Measurements from ENCODE around the gene ETV7. TPM values are rescaled to one million over a fixed set of nuclear protein-coding genes. Genes with fewer than 3 reads are reported as not detected.

The ETV7 gene
- total and polyA plus RNA-seq, 2 of the 13 experiments (the other 11 are each of a cell fraction or from before 2014, with no cell fraction given): not detected

DNA sequence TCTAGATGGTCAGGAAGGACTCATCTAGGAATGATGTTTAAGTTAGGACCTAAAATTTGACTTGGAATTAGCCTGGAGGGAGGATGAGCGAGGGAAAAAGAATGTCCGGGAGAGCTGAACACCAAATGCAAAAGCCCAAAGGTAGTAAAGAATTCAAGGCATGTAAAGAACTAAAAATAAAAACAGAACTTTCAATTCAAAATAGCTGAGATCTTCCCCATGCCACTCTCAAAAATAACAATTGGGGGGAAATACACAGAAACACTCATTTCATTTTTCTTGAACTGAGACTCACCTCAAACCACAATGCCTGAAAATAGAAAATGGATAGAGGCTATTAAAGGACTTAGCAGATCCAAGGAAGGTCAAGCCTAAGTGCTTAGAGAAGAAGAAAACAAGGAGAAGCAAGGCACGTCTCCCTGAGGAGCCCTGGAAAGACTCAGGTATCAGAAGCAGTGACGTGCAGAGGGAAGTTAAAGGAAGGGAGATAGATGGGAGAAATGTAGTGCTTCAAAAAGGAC lies 44.7 kb upstream of the ETV7 start:
- no peak overlapping the region for H2AFZ ChIP-seq (ENCODE audit: low read length)
- H3K4me2 ChIP-seq (ENCODE audit: low read depth, low read length): no peak overlapping the region

More for the DNA sequence above, 44.7 kb upstream of the ETV7 start:
- no peaks in the 10 kb centered on the region for H3K36me3 ChIP-seq (replicated peaks in 1 of 2; ENCODE audit: control insufficient read depth in 1 of 2, insufficient read depth in 2 of 2, low read length in 2 of 2)
- peaks cover 24% of the 10 kb centered on the region for H3K4me1 ChIP-seq (ENCODE audit: insufficient read depth, low read length)
- ATAC-seq: no peak
- DNase-seq (ENCODE audit: low spot score): no peak
- H3K4me3 ChIP-seq (replicated peaks in 1 of 3; ENCODE audit: insufficient read depth in 1 of 3, low read depth in 2 of 3, low read length in 3 of 3): no peak overlapping the region
- no TSS peak for BruUV-seq (replicated peaks)
- WGBS (ENCODE audit: low lambda C conversion rate): 55% methylated on average over 4 of the region's 4 CpGs
- ChIA-PET POLR2A (interaction anchor here (1.3 kb wide), 1 partner anchor 9 kb away, joined by 4 read pairs; no protein-coding TSS in a partner anchor), CTCF (ENCODE audit: low intra/inter-chr PET ratio, low total read pairs) (no interaction called here)
- in situ Hi-C loops (cut with HindIII; ENCODE audit: extremely low pct_ligation_motif_present, low pct_unique_long_range_greater_than_20kb) (no loop called here), intact Hi-C loops (cut with micrococcal nuclease; ENCODE audit: unreplicated experiment) (no loop called here)
- H4K20me1 ChIP-seq (ENCODE audit: insufficient read depth, low read length): no peaks in the 10 kb centered on the region
- no peak for TF ChIP-seq SALL1 (CRISPR knock-in tag; IDR thresholded peaks at IDR 0.05)
- no peak for TF ChIP-seq ZNF792 (CRISPR knock-in tag; IDR thresholded peaks at IDR 0.05)
- no peak for TF ChIP-seq RBAK (CRISPR knock-in tag; IDR thresholded peaks at IDR 0.05)
- no peak for TF ChIP-seq HDAC2 (CRISPR knock-in tag; IDR thresholded peaks at IDR 0.05)
- TF ChIP-seq, protein P1, sequence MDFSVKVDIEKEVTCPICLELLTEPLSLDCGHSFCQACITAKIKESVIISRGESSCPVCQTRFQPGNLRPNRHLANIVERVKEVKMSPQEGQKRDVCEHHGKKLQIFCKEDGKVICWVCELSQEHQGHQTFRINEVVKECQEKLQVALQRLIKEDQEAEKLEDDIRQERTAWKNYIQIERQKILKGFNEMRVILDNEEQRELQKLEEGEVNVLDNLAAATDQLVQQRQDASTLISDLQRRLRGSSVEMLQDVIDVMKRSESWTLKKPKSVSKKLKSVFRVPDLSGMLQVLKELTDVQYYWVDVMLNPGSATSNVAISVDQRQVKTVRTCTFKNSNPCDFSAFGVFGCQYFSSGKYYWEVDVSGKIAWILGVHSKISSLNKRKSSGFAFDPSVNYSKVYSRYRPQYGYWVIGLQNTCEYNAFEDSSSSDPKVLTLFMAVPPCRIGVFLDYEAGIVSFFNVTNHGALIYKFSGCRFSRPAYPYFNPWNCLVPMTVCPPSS (IDR thresholded peaks at IDR 0.05): no peak
- TF ChIP-seq SP1 (IDR thresholded peaks at IDR 0.05): no peak
- TF ChIP-seq SP1 (CRISPR knock-in tag; IDR thresholded peaks at IDR 0.05): no peak
- TF ChIP-seq, protein P2, sequence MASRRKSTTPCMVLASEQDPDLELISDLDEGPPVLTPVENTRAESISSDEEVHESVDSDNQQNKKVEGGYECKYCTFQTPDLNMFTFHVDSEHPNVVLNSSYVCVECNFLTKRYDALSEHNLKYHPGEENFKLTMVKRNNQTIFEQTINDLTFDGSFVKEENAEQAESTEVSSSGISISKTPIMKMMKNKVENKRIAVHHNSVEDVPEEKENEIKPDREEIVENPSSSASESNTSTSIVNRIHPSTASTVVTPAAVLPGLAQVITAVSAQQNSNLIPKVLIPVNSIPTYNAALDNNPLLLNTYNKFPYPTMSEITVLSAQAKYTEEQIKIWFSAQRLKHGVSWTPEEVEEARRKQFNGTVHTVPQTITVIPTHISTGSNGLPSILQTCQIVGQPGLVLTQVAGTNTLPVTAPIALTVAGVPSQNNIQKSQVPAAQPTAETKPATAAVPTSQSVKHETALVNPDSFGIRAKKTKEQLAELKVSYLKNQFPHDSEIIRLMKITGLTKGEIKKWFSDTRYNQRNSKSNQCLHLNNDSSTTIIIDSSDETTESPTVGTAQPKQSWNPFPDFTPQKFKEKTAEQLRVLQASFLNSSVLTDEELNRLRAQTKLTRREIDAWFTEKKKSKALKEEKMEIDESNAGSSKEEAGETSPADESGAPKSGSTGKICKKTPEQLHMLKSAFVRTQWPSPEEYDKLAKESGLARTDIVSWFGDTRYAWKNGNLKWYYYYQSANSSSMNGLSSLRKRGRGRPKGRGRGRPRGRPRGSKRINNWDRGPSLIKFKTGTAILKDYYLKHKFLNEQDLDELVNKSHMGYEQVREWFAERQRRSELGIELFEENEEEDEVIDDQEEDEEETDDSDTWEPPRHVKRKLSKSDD (CRISPR knock-in tag; IDR thresholded peaks at IDR 0.05; ENCODE audit: low read depth): no peak
- TF ChIP-seq ARNT (IDR thresholded peaks at IDR 0.05): no peak
- TF ChIP-seq, protein P3, sequence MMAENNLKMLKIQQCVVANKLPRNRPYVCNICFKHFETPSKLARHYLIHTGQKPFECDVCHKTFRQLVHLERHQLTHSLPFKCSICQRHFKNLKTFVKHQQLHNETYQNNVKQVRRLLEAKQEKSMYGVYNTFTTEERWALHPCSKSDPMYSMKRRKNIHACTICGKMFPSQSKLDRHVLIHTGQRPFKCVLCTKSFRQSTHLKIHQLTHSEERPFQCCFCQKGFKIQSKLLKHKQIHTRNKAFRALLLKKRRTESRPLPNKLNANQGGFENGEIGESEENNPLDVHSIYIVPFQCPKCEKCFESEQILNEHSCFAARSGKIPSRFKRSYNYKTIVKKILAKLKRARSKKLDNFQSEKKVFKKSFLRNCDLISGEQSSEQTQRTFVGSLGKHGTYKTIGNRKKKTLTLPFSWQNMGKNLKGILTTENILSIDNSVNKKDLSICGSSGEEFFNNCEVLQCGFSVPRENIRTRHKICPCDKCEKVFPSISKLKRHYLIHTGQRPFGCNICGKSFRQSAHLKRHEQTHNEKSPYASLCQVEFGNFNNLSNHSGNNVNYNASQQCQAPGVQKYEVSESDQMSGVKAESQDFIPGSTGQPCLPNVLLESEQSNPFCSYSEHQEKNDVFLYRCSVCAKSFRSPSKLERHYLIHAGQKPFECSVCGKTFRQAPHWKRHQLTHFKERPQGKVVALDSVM (CRISPR knock-in tag; IDR thresholded peaks at IDR 0.05): no peak
- TF ChIP-seq ZNF629 (CRISPR knock-in tag; conservative IDR thresholded peaks at IDR 0.05): no peak
- TF ChIP-seq, protein P4, sequence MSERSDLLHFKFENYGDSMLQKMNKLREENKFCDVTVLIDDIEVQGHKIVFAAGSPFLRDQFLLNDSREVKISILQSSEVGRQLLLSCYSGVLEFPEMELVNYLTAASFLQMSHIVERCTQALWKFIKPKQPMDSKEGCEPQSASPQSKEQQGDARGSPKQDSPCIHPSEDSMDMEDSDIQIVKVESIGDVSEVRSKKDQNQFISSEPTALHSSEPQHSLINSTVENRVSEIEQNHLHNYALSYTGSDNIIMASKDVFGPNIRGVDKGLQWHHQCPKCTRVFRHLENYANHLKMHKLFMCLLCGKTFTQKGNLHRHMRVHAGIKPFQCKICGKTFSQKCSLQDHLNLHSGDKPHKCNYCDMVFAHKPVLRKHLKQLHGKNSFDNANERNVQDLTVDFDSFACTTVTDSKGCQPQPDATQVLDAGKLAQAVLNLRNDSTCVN (CRISPR knock-in tag; IDR thresholded peaks at IDR 0.05; ENCODE audit: borderline replicate concordance): no peak
- TF ChIP-seq, protein P5, sequence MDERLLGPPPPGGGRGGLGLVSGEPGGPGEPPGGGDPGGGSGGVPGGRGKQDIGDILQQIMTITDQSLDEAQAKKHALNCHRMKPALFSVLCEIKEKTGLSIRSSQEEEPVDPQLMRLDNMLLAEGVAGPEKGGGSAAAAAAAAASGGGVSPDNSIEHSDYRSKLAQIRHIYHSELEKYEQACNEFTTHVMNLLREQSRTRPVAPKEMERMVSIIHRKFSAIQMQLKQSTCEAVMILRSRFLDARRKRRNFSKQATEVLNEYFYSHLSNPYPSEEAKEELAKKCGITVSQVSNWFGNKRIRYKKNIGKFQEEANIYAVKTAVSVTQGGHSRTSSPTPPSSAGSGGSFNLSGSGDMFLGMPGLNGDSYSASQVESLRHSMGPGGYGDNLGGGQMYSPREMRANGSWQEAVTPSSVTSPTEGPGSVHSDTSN (CRISPR knock-in tag; IDR thresholded peaks at IDR 0.05): no peak
- TF ChIP-seq ARID2 (CRISPR knock-in tag; IDR thresholded peaks at IDR 0.05; ENCODE audit: borderline replicate concordance): no peak
- TF ChIP-seq ZNF501 (CRISPR knock-in tag; IDR thresholded peaks at IDR 0.05): no peak
- no peak for TF ChIP-seq GTF2F1 (IDR thresholded peaks at IDR 0.05; ENCODE audit: low read length)
- no peak for TF ChIP-seq CREM (IDR thresholded peaks at IDR 0.05)
- TF ChIP-seq CREM (CRISPR knock-in tag; IDR thresholded peaks at IDR 0.05): no peak
- H3K27me3 ChIP-seq (ENCODE audit: control insufficient read depth in 1 of 2, insufficient read depth in 2 of 2, low read length in 2 of 2): peaks cover 0 to 5% of the 10 kb centered on the region in 2 experiments; a peak in 1 of 5 replicates
- FAIRE-seq: no peak
- no peaks in the 10 kb centered on the region for H3K9me3 ChIP-seq (ENCODE audit: low read length)
- no peak overlapping the region for H3K27ac ChIP-seq (ENCODE audit: extremely low read length, insufficient read depth, low read length)
- no peaks in the 10 kb centered on the region for H3K79me2 ChIP-seq (ENCODE audit: insufficient read depth, low read length)
- no peak overlapping the region for H3K9ac ChIP-seq (ENCODE audit: insufficient read depth, low read depth, low read length)
